Keratinocyte (primary cell): Measurements from ENCODE around the gene CAMKK2. TPM values are rescaled to one million over a fixed set of nuclear protein-coding genes. Genes with fewer than 3 reads are reported as not detected.

ENCODE experiments used
- DNase-seq: peaks from one replicate; pipeline ENCODE4 v3.0.0-alpha.2; 2011; ENCODE audit warnings: low read depth, missing footprints, low spot score
- FAIRE-seq: peaks from 2 replicates; lab custom pipeline; 2011; peaks lifted over from hg19 to GRCh38; lab: Jason Lieb, UNC
- H2AFZ ChIP-seq: 2 replicates; pipeline ENCODE4 v1.6.0; 2012; ENCODE audit warnings: low read length, control low read depth, inconsistent platforms; ENCODE audit not compliant: control insufficient read depth
- H3K27ac ChIP-seq: 2 replicates; pipeline ENCODE4 v1.5.1; 2011; ENCODE audit warnings: low read length; ENCODE audit not compliant: control insufficient read depth, insufficient read depth
- H3K27me3 ChIP-seq: 3 replicates; pipeline ENCODE4 v1.6.0; 2011; ENCODE audit warnings: low read length; ENCODE audit not compliant: control insufficient read depth, insufficient read depth; ENCODE audit errors: extremely low read depth
- H3K36me3 ChIP-seq, 2 experiments: 2 replicates in 1 of 2; 3 replicates in 1 of 2; pipeline ENCODE4 v1.5.1; 2011; ENCODE audit warnings: low read length in 2 of 2, mild to moderate bottlenecking in 1 of 2; ENCODE audit not compliant: control insufficient read depth in 2 of 2, insufficient read depth in 2 of 2; ENCODE audit errors: extremely low read depth in 1 of 2
- H3K4me1 ChIP-seq: 3 replicates; pipeline ENCODE4 v1.5.1; 2011; ENCODE audit warnings: low read length; ENCODE audit not compliant: control insufficient read depth, insufficient read depth; ENCODE audit errors: extremely low read depth
- H3K4me2 ChIP-seq: 3 replicates; pipeline ENCODE4 v1.6.0; 2011; ENCODE audit warnings: low read depth, low read length; ENCODE audit not compliant: control insufficient read depth, insufficient read depth; ENCODE audit errors: extremely low read depth
- H3K4me3 ChIP-seq, 3 experiments: fragments of 200-600 bp in 1 of 3; sonication (generic) in 1 of 3; 2 replicates in 2 of 3; 3 replicates in 1 of 3; pipeline ENCODE4 v1.5.1; 2011 to 2016; ENCODE audit warnings: low read length in 3 of 3, mild to moderate bottlenecking in 3 of 3, control low read depth in 2 of 3, inconsistent platforms in 1 of 3, low read depth in 1 of 3, mixed read lengths in 1 of 3, mixed run types in 1 of 3, moderate library complexity in 1 of 3; ENCODE audit not compliant: control insufficient read depth in 2 of 3, insufficient read depth in 2 of 3; ENCODE audit errors: extremely low read depth in 1 of 3
- H3K79me2 ChIP-seq: 2 replicates; pipeline ENCODE4 v1.6.0; 2012; ENCODE audit warnings: low read length; ENCODE audit not compliant: control insufficient read depth, insufficient read depth
- H3K9ac ChIP-seq: 3 replicates; pipeline ENCODE4 v1.6.0; 2011; ENCODE audit warnings: low read length; ENCODE audit not compliant: control insufficient read depth, insufficient read depth; ENCODE audit errors: extremely low read depth
- H3K9me1 ChIP-seq: 3 replicates; pipeline ENCODE4 v1.6.0; 2011; ENCODE audit warnings: low read length; ENCODE audit not compliant: control insufficient read depth, insufficient read depth; ENCODE audit errors: extremely low read depth
- H3K9me3 ChIP-seq: 2 replicates; pipeline ENCODE4 v1.5.1; 2012; ENCODE audit warnings: low read depth, low read length; ENCODE audit not compliant: control insufficient read depth
- H4K20me1 ChIP-seq: 3 replicates; pipeline ENCODE4 v1.6.0; 2011; ENCODE audit warnings: low read length; ENCODE audit not compliant: control insufficient read depth, insufficient read depth; ENCODE audit errors: extremely low read depth
- CTCF ChIP-seq, 3 experiments: IDR thresholded peaks in 1 of 3; conservative IDR thresholded peaks in 1 of 3; optimal IDR thresholded peaks in 1 of 3; 2 replicates in 2 of 3; 3 replicates in 1 of 3; pipeline versions ENCODE3 to v1.5.1; 2011; ENCODE audit warnings: low read length in 3 of 3, mild to moderate bottlenecking in 3 of 3, moderate library complexity in 2 of 3, control low read depth in 1 of 3, inconsistent platforms in 1 of 3; ENCODE audit not compliant: insufficient read depth in 2 of 3; ENCODE audit errors: extremely low read depth in 1 of 3
- EZH2 ChIP-seq: IDR thresholded peaks from one replicate; pipeline ENCODE4 v1.6.1; 2012; ENCODE audit warnings: inconsistent platforms, mild to moderate bottlenecking, low read length, moderate library complexity
- dilution Hi-C: fragments of 300-500 bp; cut with MboI; formaldehyde crosslinking; loops from one replicate; pipeline ENCODE4 v1.7.0; 2020; ENCODE audit warnings: low sequenced_read_pairs; ENCODE audit not compliant: extremely low pct_ligation_motif_present
- polyA plus RNA-seq, 5 experiments: library from polyadenylated mRNA; depleted of rRNA in 3 of 5; stranded (reverse) in 3 of 5; stranded (forward) in 1 of 5; unstranded in 1 of 5; fragments of >200 nt; gene quantifications; 1 replicate in 1 of 5; 2 replicates in 3 of 5; 3 replicates in 1 of 5; pipeline versions ENCODE4 v1.2.1 to v1.2.3, GENCODE V29; 2011 to 2012; ENCODE audit warnings: missing spikeins in 2 of 5, low read depth in 1 of 5, low replicate concordance in 1 of 5

CAMKK2 gene
- polyA plus RNA-seq, 1 donor (not counting 4 experiments of a cell fraction or from before 2014, with no cell fraction given): 18.6 TPM

GRCh38 chr12:121245031-121245430 lies 51.5 kb downstream of the CAMKK2 start:
- Histone ChIP-seq H3K36me3 (peaks cover 4 to 35% of the 10 kb centered on the region in 2 experiments), H3K27me3 (no peaks in the 10 kb centered on the region), H3K27ac (no peak overlapping the region), H3K4me1 (no peaks in the 10 kb centered on the region), H3K79me2 (no peaks in the 10 kb centered on the region), H3K9me1 (no peaks in the 10 kb centered on the region), H3K9ac (no peak overlapping the region), H3K4me2 (no peak overlapping the region), H3K9me3 (no peaks in the 10 kb centered on the region), H4K20me1 (no peaks in the 10 kb centered on the region), H3K4me3 (no peak overlapping the region), H2AFZ (no peak overlapping the region)
- FAIRE-seq (no peak), DNase-seq (no peak)
- TF ChIP-seq CTCF (optimal IDR thresholded peaks at IDR 0.05 in 1 of 3, IDR thresholded peaks at IDR 0.05 in 1 of 3, conservative IDR thresholded peaks at IDR 0.05 in 1 of 3; ENCODE audit: extremely low read depth in 1 of 3, insufficient read depth in 2 of 3, low read length in 3 of 3) (no peak), EZH2 (no peak)
- dilution Hi-C loops: no loop called here

GRCh38 chr12:121241156-121241970 lies 55.1 kb downstream of the CAMKK2 start:
- no peak overlapping the region for H2AFZ ChIP-seq
- no peak overlapping the region for H3K4me3 ChIP-seq
- no peak for DNase-seq
- no peak overlapping the region for H3K27ac ChIP-seq
- no peaks in the 10 kb centered on the region for H4K20me1 ChIP-seq
- H3K4me1 ChIP-seq: no peaks in the 10 kb centered on the region
- no peak for TF ChIP-seq EZH2
- no peak for TF ChIP-seq CTCF (optimal IDR thresholded peaks at IDR 0.05 in 1 of 3, IDR thresholded peaks at IDR 0.05 in 1 of 3, conservative IDR thresholded peaks at IDR 0.05 in 1 of 3; ENCODE audit: extremely low read depth in 1 of 3, insufficient read depth in 2 of 3, low read length in 3 of 3)
- H3K9me1 ChIP-seq: no peaks in the 10 kb centered on the region
- no peak for FAIRE-seq
- peaks cover 4 to 34% of the 10 kb centered on the region in 2 experiments for H3K36me3 ChIP-seq
- H3K4me2 ChIP-seq: no peak overlapping the region
- no peaks in the 10 kb centered on the region for H3K79me2 ChIP-seq
- dilution Hi-C loops: no loop called here
- H3K9ac ChIP-seq: no peak overlapping the region
- no peaks in the 10 kb centered on the region for H3K9me3 ChIP-seq
- H3K27me3 ChIP-seq: no peaks in the 10 kb centered on the region
